ENCODE data around the gene DLEU7. TPM values are rescaled to one million over a fixed set of nuclear protein-coding genes. Genes with fewer than 3 reads are reported as not detected.
A peak's percentile ranks its signal among the peaks of the same experiment; 100 is the strongest.

DLEU7 gene
- total RNA-seq, 1 donor from 2014 or later, result 3.3 TPM

DNA sequence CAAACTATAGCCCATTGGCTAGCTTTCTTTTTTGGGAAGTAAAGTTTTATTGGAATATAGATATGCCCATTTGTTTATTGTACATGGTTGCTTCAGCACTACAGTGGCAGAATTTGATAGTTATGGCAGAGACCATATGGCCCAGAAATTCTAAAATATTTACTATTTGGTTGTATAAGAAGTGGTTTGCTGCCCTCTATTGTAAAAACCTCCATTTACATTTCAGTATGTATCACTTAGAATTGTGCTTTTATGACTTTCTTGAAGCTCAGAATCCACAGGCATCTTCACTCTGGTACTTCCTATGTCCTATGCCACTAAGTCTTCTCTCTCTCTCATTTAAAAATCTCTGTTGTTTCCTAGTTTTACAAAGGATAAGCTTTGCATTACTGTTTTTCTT lies 37.7 kb downstream of the DLEU7 start:
- ATAC-seq (no peak), DNase-seq (no peak)
- intact Hi-C loops (cut with DNase I), result no loop called here
- Histone ChIP-seq H3K36me3 (no peaks in the 10 kb centered on the region), H3K27ac (no peak overlapping the region), H3K27me3 (ENCODE audit: low read depth) (no peaks in the 10 kb centered on the region), H3K4me1 (peaks cover 5% of the 10 kb centered on the region), H3K4me3 (no peak overlapping the region), H3K9me3 (no peaks in the 10 kb centered on the region)
- TF ChIP-seq, protein P1, sequence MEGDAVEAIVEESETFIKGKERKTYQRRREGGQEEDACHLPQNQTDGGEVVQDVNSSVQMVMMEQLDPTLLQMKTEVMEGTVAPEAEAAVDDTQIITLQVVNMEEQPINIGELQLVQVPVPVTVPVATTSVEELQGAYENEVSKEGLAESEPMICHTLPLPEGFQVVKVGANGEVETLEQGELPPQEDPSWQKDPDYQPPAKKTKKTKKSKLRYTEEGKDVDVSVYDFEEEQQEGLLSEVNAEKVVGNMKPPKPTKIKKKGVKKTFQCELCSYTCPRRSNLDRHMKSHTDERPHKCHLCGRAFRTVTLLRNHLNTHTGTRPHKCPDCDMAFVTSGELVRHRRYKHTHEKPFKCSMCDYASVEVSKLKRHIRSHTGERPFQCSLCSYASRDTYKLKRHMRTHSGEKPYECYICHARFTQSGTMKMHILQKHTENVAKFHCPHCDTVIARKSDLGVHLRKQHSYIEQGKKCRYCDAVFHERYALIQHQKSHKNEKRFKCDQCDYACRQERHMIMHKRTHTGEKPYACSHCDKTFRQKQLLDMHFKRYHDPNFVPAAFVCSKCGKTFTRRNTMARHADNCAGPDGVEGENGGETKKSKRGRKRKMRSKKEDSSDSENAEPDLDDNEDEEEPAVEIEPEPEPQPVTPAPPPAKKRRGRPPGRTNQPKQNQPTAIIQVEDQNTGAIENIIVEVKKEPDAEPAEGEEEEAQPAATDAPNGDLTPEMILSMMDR (IDR thresholded peaks at IDR 0.05), result no peak

DNA sequence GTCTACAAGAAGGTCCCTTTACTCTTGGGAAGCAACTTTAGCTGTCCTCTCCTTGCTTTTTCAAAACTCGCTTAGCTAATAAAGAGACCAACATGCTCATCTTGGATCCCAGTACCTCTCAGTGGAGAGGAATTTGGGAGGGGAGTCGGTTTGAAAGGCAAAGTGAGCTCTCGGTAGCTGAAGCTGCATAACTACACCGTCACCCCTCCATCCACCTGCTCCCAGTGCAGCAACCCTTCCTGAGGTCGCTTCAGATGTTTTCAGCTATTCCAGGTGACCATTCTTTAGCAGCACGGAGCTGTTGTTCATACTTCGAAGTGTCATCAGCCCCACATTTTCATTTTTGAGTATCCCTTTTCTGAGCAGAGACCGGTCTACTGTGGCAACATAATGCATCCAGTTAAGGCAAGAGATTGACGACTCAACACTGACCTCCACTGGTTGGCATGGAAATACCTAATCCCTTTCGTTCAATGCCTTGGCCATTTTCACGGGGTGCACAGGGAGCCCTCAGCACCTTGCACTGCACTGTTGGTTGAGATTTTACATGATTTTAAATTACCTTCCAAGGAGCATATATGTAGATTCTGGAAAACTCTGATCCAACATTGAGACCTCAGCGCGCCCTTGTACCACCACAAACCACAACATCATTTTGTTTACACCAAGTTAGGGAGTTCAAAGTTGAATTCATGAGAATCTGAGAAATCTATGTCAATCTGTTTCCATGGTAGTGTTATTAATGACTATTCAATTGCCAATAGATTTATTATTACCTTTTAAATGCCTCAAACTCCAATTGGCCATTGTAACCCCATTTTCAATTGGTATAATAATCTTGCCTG lies 42.2 kb downstream of the DLEU7 start:
- H3K27me3 ChIP-seq (ENCODE audit: low read depth), result no peaks in the 10 kb centered on the region
- peaks cover 16% of the 10 kb centered on the region for H3K4me1 ChIP-seq
- H3K36me3 ChIP-seq, result no peaks in the 10 kb centered on the region
- no peaks in the 10 kb centered on the region for H3K9me3 ChIP-seq
- H3K27ac ChIP-seq, result no peak overlapping the region
- intact Hi-C loops (cut with DNase I), result no loop called here
- peak; percentile 95 to 97 for ATAC-seq
- TF ChIP-seq, protein P1 (IDR thresholded peaks at IDR 0.05), result peak; percentile 80
- H3K4me3 ChIP-seq, result no peak overlapping the region
- no peak for DNase-seq

DNA sequence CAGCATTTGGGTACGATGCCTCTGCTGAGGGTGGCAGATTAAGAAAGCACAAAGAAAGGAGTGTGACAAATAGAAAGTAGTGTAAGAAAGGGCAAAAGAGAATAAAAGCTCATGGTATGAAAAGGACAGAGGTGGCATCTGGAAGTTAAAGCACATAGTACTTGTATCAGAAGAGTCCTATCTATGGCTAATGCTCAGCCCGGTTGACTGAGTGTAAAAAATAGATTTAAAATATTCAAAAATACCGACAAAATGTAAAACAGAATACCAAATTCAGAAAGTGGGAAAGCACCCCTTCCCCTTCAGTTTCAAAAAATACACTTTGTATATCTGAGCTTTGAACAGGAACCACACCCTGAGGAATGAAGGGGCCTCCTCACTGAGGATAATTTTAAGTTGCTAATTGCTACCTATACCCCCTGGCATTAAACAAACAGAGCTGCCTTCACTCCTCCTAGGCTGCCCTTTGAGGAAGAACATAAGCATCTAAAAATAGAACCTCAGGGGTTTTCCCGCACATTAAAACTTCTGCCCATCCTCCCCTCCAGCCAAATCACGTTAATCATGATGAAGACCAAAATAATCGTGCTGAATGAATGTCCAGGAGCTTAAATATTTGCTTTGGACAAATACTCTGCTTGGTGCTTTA lies 43.3 kb downstream of the DLEU7 start:
- TF ChIP-seq, protein P1 (IDR thresholded peaks at IDR 0.05), result no peak
- no peaks in the 10 kb centered on the region for H3K36me3 ChIP-seq
- no peak overlapping the region for H3K27ac ChIP-seq
- intact Hi-C loops (cut with DNase I), result no loop called here
- H3K4me1 ChIP-seq, result peaks cover 16% of the 10 kb centered on the region
- no peaks in the 10 kb centered on the region for H3K27me3 ChIP-seq (ENCODE audit: low read depth)
- no peak overlapping the region for H3K4me3 ChIP-seq
- DNase-seq (no peak), ATAC-seq (peak in 1 of 2 donors; percentile 47)
- no peaks in the 10 kb centered on the region for H3K9me3 ChIP-seq

DNA sequence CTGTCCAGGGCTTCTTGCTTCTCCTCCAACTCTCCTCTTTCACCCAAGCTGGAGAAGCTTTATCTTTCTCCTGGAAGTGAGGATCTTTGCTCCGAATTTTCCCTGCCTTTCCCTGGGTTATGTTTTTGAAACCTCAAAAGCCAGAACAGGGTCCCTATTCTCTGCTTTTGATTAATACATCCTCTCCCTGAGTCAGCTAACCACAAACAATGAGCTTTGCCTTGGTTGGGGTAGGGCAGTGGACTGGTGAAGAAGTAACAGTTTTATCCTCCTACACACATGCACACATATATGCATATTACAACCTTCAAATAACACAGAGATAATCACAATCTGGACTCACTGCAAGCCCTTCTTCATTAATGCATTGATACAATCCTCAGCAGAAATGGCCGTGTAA lies 44.6 kb downstream of the DLEU7 start:
- Histone ChIP-seq H3K4me1 (peaks cover 16% of the 10 kb centered on the region), H3K36me3 (no peaks in the 10 kb centered on the region), H3K4me3 (no peak overlapping the region), H3K27ac (no peak overlapping the region), H3K27me3 (ENCODE audit: low read depth) (no peaks in the 10 kb centered on the region), H3K9me3 (no peaks in the 10 kb centered on the region)
- ATAC-seq, result no peak
- intact Hi-C loops (cut with DNase I), result no loop called here
- TF ChIP-seq, protein P1 (IDR thresholded peaks at IDR 0.05), result no peak
- DNase-seq, result no peak

DNA sequence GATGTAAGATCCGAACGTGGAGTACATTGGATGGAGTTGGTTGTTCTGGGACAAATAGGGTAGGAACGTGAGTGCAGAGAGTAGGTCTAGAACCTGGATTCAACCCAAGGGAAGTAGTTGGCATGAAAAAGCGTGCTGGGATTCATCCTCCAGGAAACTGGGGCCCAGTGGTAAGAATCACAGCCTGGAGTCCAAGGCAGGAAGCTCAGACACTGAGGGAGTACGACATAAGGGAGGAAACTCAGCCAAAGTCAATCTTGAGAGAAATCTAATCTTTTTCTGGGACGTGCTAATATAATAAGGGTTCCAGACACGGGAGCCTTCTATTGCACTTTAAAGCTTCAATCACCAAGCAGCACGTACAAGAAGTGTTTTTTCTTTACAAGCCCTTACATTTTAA lies 46.4 kb downstream of the DLEU7 start:
- intact Hi-C loops (cut with DNase I), result no loop called here
- Histone ChIP-seq H3K27me3 (ENCODE audit: low read depth) (no peaks in the 10 kb centered on the region), H3K4me3 (no peak overlapping the region), H3K9me3 (no peaks in the 10 kb centered on the region), H3K27ac (no peak overlapping the region), H3K36me3 (no peaks in the 10 kb centered on the region), H3K4me1 (peaks cover 16% of the 10 kb centered on the region)
- DNase-seq (no peak), ATAC-seq (no peak)
- TF ChIP-seq, protein P1 (IDR thresholded peaks at IDR 0.05), result no peak

Measured in lower lobe of right lung (tissue), 2 donors.